ENCODE data around the gene PDK1. TPM values are rescaled to one million over a fixed set of nuclear protein-coding genes. Genes with fewer than 3 reads are reported as not detected.

The PDK1 gene
- total and polyA plus RNA-seq, 2 experiments from 2014 or later: 25.6 to 42.0 TPM

DNA sequence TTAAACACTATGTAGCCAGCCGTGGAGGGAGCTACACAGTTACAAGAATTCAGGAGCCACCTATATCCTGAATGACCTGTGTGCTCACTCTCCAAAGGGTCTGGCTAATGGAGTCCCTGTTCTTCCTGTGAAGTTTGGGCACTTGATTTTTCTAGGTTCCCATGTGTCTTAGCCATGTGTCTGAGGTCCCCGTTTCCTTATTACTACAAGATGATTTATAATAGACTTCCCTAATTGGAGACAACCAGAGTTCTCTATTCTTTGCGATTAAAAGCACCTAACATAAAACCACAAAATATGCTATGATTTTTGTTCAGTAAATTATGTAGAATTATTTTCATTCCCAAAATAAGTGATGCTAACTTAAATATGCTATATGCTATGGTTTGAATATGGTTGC lies 83.4 kb downstream of the PDK1 start (continued):
- TF ChIP-seq ZNF462 (CRISPR knock-in tag; IDR thresholded peaks at IDR 0.05): no peak
- no peak for TF ChIP-seq NANOG (IDR thresholded peaks at IDR 0.05; ENCODE audit: borderline replicate concordance)
- TF ChIP-seq ZNF114 (CRISPR knock-in tag; IDR thresholded peaks at IDR 0.05): no peak
- TF ChIP-seq, protein P1, sequence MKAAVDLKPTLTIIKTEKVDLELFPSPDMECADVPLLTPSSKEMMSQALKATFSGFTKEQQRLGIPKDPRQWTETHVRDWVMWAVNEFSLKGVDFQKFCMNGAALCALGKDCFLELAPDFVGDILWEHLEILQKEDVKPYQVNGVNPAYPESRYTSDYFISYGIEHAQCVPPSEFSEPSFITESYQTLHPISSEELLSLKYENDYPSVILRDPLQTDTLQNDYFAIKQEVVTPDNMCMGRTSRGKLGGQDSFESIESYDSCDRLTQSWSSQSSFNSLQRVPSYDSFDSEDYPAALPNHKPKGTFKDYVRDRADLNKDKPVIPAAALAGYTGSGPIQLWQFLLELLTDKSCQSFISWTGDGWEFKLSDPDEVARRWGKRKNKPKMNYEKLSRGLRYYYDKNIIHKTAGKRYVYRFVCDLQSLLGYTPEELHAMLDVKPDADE (IDR thresholded peaks at IDR 0.05): no peak
- no peak for TF ChIP-seq EZH2phosphoT487 (IDR thresholded peaks at IDR 0.05; ENCODE audit: unreplicated experiment)
- TF ChIP-seq JUNB (IDR thresholded peaks at IDR 0.05; ENCODE audit: unreplicated experiment): no peak
- TF ChIP-seq CREB1 (CRISPR knock-in tag; IDR thresholded peaks at IDR 0.05; ENCODE audit: low read depth): no peak
- no peak for TF ChIP-seq EZH2 (IDR thresholded peaks at IDR 0.05; ENCODE audit: low read depth, unreplicated experiment)

- Histone ChIP-seq H3K9me2 (ENCODE audit: insufficient read depth) (no peaks in the 10 kb centered on the region), H3K36me3 (ENCODE audit: insufficient read depth) (no peaks in the 10 kb centered on the region), H2AFZ (no peak overlapping the region), H3K4me3 (no peak overlapping the region), H3K4me1 (ENCODE audit: insufficient read depth) (no peaks in the 10 kb centered on the region; the same call in 1 of the 2 replicates), H3K27ac (ENCODE audit: low read depth) (no peak overlapping the region), H3K79me2 (replicated peaks; ENCODE audit: insufficient read depth) (no peaks in the 10 kb centered on the region), H3F3A (replicated peaks; ENCODE audit: low read depth) (no peaks in the 10 kb centered on the region), H4K20me1 (replicated peaks; ENCODE audit: insufficient read depth) (no peaks in the 10 kb centered on the region), H3K27me3 (ENCODE audit: insufficient read depth) (no peaks in the 10 kb centered on the region), H3K4me2 (no peak overlapping the region)
- no peak for DNase-seq (ENCODE audit: low spot score)
- peaks cover 4% of the 10 kb centered on the region for H3K4me1 Mint-ChIP-seq
- peaks cover 2% of the 10 kb centered on the region for H3K27me3 Mint-ChIP-seq (ENCODE audit: insufficient read depth, low read depth, poor library complexity)
- no peak for ATAC-seq
- no peaks in the 10 kb centered on the region; the same call in 2 of the 3 replicates for H3K36me3 Mint-ChIP-seq (ENCODE audit: low read depth)
- H3K9me3 Mint-ChIP-seq: no peaks in the 10 kb centered on the region; the same call in 2 of the 3 replicates
- H3K27ac Mint-ChIP-seq: no peak overlapping the region
- H3K4me3 Mint-ChIP-seq: no peak overlapping the region
- TF ChIP-seq POLR2AphosphoS5 (IDR thresholded peaks at IDR 0.05; ENCODE audit: low read depth): no peak
- TF ChIP-seq EZH2phosphoT487 (IDR thresholded peaks at IDR 0.05; ENCODE audit: unreplicated experiment): no peak
- no peak for TF ChIP-seq CREB1 (CRISPR knock-in tag; IDR thresholded peaks at IDR 0.05; ENCODE audit: low read depth)
- TF ChIP-seq, protein P2, sequence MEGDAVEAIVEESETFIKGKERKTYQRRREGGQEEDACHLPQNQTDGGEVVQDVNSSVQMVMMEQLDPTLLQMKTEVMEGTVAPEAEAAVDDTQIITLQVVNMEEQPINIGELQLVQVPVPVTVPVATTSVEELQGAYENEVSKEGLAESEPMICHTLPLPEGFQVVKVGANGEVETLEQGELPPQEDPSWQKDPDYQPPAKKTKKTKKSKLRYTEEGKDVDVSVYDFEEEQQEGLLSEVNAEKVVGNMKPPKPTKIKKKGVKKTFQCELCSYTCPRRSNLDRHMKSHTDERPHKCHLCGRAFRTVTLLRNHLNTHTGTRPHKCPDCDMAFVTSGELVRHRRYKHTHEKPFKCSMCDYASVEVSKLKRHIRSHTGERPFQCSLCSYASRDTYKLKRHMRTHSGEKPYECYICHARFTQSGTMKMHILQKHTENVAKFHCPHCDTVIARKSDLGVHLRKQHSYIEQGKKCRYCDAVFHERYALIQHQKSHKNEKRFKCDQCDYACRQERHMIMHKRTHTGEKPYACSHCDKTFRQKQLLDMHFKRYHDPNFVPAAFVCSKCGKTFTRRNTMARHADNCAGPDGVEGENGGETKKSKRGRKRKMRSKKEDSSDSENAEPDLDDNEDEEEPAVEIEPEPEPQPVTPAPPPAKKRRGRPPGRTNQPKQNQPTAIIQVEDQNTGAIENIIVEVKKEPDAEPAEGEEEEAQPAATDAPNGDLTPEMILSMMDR (conservative IDR thresholded peaks at IDR 0.05; ENCODE audit: low read depth in 2 of 2): no peak
- no peak for TF ChIP-seq STAT1 (IDR thresholded peaks at IDR 0.05; ENCODE audit: unreplicated experiment)
- TF ChIP-seq ZNF331 (CRISPR knock-in tag; IDR thresholded peaks at IDR 0.05; ENCODE audit: low read depth): no peak
- TF ChIP-seq NANOG (IDR thresholded peaks at IDR 0.05; ENCODE audit: borderline replicate concordance): no peak
- no peak for TF ChIP-seq ZNF114 (CRISPR knock-in tag; IDR thresholded peaks at IDR 0.05)
- TF ChIP-seq REST (IDR thresholded peaks at IDR 0.05; ENCODE audit: unreplicated experiment): no peak
- no peak for TF ChIP-seq EZH2 (IDR thresholded peaks at IDR 0.05; ENCODE audit: low read depth, unreplicated experiment)
These were observed 83.9 kb downstream of the PDK1 start for GRCh38 chr2:172639823-172640222.
